GM18951 (cell line): Measurements from ENCODE around the gene GAS6.

Experiments
- POLR2A ChIP-seq: IDR thresholded peaks from 4 replicates; pipeline ENCODE4 v1.6.1; 2011; ENCODE audit warnings: mild to moderate bottlenecking; ENCODE audit not compliant: insufficient read length, insufficient read depth; ENCODE audit errors: extremely low read depth
- in situ Hi-C: fragments of 300-500 bp; cut with MboI; formaldehyde crosslinking; loops from one replicate; pipeline ENCODE4 v1.12.0; 2022; ENCODE audit warnings: low sequenced_read_pairs, mixed read lengths, inconsistent platforms; ENCODE audit not compliant: unreplicated experiment

The GAS6 gene

GRCh38 chr13:113865427-113865826 lies 1.6 kb upstream of the GAS6 start:
- in situ Hi-C loops: no loop called here
- TF ChIP-seq POLR2A: no peak

- in situ Hi-C loops: no loop called here
- no peak for TF ChIP-seq POLR2A
These were observed 506 bp upstream of the GAS6 start for GRCh38 chr13:113864273-113864890.

GRCh38 chr13:113862931-113863523 lies 849 bp downstream of the GAS6 start:
- in situ Hi-C loops: no loop called here
- no peak for TF ChIP-seq POLR2A

- in situ Hi-C loops: no loop called here
These were observed 1.5 kb downstream of the GAS6 start for GRCh38 chr13:113862191-113862930.

GRCh38 chr13:113861433-113862030 lies 2.3 kb downstream of the GAS6 start:
- no peak for TF ChIP-seq POLR2A
- in situ Hi-C loops: no loop called here

More at GRCh38 chr13:113862191-113862930, 1.5 kb downstream of the GAS6 start:
- TF ChIP-seq POLR2A: no peak

GRCh38 chr13:113860665-113861432 lies 3.0 kb downstream of the GAS6 start:
- in situ Hi-C loops: no loop called here
- TF ChIP-seq POLR2A: no peak

- in situ Hi-C loops: no loop called here
- no peak for TF ChIP-seq POLR2A
These were observed 3.7 kb downstream of the GAS6 start for GRCh38 chr13:113860051-113860664.

- no peak for TF ChIP-seq POLR2A
These were observed 4.4 kb downstream of the GAS6 start for GRCh38 chr13:113859311-113860050.

GRCh38 chr13:113857531-113858195 lies 6.2 kb downstream of the GAS6 start:
- in situ Hi-C loops: no loop called here
- no peak for TF ChIP-seq POLR2A

More at GRCh38 chr13:113859311-113860050, 4.4 kb downstream of the GAS6 start:
- in situ Hi-C loops: no loop called here

- no peak for TF ChIP-seq POLR2A
- in situ Hi-C loops: no loop called here
These were observed 7.2 kb downstream of the GAS6 start for GRCh38 chr13:113856716-113857065.

- in situ Hi-C loops: no loop called here
- TF ChIP-seq POLR2A: no peak
These were observed 7.8 kb downstream of the GAS6 start for GRCh38 chr13:113855931-113856715.
